Smooth muscle cell (in vitro differentiated cells): Measurements from ENCODE around the gene KRT33B. TPM values are rescaled to one million over a fixed set of nuclear protein-coding genes. Genes with fewer than 3 reads are reported as not detected.

Source experiments
- DNase-seq: peaks from one replicate; lab custom pipeline; 2025; ENCODE audit not compliant: unreplicated experiment; lab: John Stamatoyannopoulos, UW
- H2AFZ ChIP-seq: fragments of 200-600 bp; sonication (generic); 2 replicates; pipeline ENCODE4 v1.6.0; 2016; ENCODE audit warnings: antibody characterized with exemption, low read depth, mild to moderate bottlenecking
- H3F3A ChIP-seq: fragments of 200-600 bp; sonication (generic); 2 replicates; pipeline ENCODE4 v1.6.0; 2017; ENCODE audit warnings: antibody characterized with exemption, low read depth
- H3K27ac ChIP-seq: fragments of 200-600 bp; sonication (generic); 2 replicates; pipeline ENCODE4 v1.5.1; 2016; ENCODE audit warnings: low read depth, mild to moderate bottlenecking
- H3K27me3 ChIP-seq: fragments of 200-600 bp; sonication (generic); 2 replicates; pipeline ENCODE4 v1.6.1; 2016; ENCODE audit warnings: low read depth, mild to moderate bottlenecking
- H3K36me3 ChIP-seq: fragments of 200-600 bp; sonication (generic); 2 replicates; pipeline ENCODE4 v1.5.1; 2016; ENCODE audit warnings: low read depth
- H3K4me1 ChIP-seq: fragments of 200-600 bp; sonication (generic); 2 replicates; pipeline ENCODE4 v1.5.1; 2016; ENCODE audit warnings: low read depth
- H3K4me2 ChIP-seq: fragments of 200-600 bp; sonication (generic); 2 replicates; pipeline ENCODE4 v1.6.0; 2016; ENCODE audit warnings: mild to moderate bottlenecking
- H3K4me3 ChIP-seq: fragments of 200-600 bp; sonication (generic); 2 replicates; pipeline ENCODE4 v1.5.1; 2016; ENCODE audit warnings: mild to moderate bottlenecking
- H3K79me2 ChIP-seq: fragments of 200-600 bp; sonication (generic); 2 replicates; pipeline ENCODE4 v1.6.0; 2016; ENCODE audit warnings: low read depth, mild to moderate bottlenecking
- H3K9ac ChIP-seq: fragments of 200-600 bp; sonication (generic); 2 replicates; pipeline ENCODE4 v1.6.0; 2016; ENCODE audit warnings: low read depth
- H3K9me3 ChIP-seq: fragments of 200-600 bp; sonication (generic); replicated peaks from 2 replicates; pipeline ENCODE4 v1.5.1; 2016; ENCODE audit warnings: low read depth
- H4K20me1 ChIP-seq: fragments of 200-600 bp; sonication (generic); 2 replicates; pipeline ENCODE4 v1.6.0; 2016; ENCODE audit warnings: low read depth
- WGBS: methylation state at CpG from one replicate; pipeline ENCODE4 v1.1.7; 2016; ENCODE audit warnings: low lambda C conversion rate; 5-methylcytosine and 5-hydroxymethylcytosine counted together
- polyA plus RNA-seq: library from polyadenylated mRNA; unstranded; fragments of >200 nt; fragmentation: Nextera tagmentation; extraction: Ambion mirVana; gene quantifications from 2 replicates; pipeline ENCODE4 v1.2.1, GENCODE V29; 2016
- total RNA-seq: library from RNA; depleted of rRNA; stranded (reverse); fragments of >200 nt; gene quantifications from 2 replicates; pipeline ENCODE4 v1.2.3, GENCODE V29; 2014
- TF ChIP-seq, protein P1 (sequence below): fragments of 200-600 bp; sonication (generic); IDR thresholded peaks from 2 replicates; pipeline ENCODE4 v1.5.1; 2017; ENCODE audit warnings: borderline replicate concordance, mild to moderate bottlenecking, antibody characterized with exemption; ENCODE audit not compliant: insufficient read depth, poor library complexity, severe bottlenecking

KRT33B gene
- total and polyA plus RNA-seq, 2 experiments from 2014 or later: 1.1 to 2.7 TPM

DNA sequence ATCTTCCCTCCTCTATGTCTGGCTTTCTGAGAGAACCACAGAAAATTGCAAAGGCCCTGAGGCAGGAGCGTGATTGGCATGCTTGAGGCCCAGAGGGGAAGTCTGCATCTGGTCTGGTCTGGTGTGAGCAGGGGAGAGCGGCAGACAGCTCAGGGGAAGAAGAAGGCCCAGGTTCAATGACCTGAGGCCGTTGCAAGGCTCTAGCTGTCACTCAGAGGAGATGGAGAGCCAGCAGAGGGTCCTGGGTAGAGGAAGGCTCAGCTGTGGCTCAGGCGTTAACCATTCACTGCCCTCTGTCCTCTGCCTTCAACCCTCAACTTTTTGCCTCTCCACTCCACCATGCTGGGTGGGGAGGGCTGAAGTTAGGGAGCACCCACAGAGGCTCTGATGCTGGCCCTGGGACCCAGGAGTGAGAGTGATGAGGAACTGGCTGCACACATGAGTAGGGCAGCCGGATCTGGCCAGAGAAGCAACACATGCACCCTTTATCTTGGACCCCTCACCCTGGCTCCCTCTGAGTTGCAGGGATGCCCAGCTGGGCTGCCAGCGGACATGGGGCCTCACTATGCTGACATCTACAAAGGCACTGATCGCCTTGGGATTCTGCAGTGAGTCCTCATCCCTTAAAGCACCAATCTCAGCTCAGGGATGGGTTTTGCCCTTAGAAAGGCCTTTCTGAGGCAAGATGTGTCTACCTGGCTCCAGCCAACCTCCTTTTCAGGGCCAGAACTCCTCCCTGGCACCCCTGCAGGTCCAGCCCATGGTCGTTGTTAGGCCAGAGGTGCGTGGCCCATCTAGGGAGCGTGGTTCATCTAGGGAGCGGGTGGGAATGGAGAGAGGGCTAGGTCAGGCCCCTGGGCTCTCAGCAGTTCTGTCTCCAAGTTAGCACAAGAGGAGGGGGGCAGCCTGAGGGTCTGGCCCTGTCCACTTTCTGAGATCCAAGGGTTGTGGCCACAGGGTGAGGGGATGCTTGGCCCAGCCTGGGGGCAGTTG, 46.4 kb downstream of the KRT33B start:
- H3K9me3 ChIP-seq: no peaks in the 10 kb centered on the region
- DNase-seq: no peak
- no peaks in the 10 kb centered on the region for H3K36me3 ChIP-seq
- no peaks in the 10 kb centered on the region for H3F3A ChIP-seq
- H3K79me2 ChIP-seq: no peaks in the 10 kb centered on the region
- no peak overlapping the region for H2AFZ ChIP-seq
- no peak overlapping the region for H3K27ac ChIP-seq
- TF ChIP-seq, protein P1, sequence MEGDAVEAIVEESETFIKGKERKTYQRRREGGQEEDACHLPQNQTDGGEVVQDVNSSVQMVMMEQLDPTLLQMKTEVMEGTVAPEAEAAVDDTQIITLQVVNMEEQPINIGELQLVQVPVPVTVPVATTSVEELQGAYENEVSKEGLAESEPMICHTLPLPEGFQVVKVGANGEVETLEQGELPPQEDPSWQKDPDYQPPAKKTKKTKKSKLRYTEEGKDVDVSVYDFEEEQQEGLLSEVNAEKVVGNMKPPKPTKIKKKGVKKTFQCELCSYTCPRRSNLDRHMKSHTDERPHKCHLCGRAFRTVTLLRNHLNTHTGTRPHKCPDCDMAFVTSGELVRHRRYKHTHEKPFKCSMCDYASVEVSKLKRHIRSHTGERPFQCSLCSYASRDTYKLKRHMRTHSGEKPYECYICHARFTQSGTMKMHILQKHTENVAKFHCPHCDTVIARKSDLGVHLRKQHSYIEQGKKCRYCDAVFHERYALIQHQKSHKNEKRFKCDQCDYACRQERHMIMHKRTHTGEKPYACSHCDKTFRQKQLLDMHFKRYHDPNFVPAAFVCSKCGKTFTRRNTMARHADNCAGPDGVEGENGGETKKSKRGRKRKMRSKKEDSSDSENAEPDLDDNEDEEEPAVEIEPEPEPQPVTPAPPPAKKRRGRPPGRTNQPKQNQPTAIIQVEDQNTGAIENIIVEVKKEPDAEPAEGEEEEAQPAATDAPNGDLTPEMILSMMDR: no peak
- H3K27me3 ChIP-seq: no peaks in the 10 kb centered on the region
- no peaks in the 10 kb centered on the region for H4K20me1 ChIP-seq
- WGBS: 88% methylated on average over 11 of the region's 11 CpGs
- H3K4me1 ChIP-seq: no peaks in the 10 kb centered on the region
- H3K9ac ChIP-seq: no peak overlapping the region
- H3K4me3 ChIP-seq: no peak overlapping the region
- H3K4me2 ChIP-seq: no peak overlapping the region

DNA sequence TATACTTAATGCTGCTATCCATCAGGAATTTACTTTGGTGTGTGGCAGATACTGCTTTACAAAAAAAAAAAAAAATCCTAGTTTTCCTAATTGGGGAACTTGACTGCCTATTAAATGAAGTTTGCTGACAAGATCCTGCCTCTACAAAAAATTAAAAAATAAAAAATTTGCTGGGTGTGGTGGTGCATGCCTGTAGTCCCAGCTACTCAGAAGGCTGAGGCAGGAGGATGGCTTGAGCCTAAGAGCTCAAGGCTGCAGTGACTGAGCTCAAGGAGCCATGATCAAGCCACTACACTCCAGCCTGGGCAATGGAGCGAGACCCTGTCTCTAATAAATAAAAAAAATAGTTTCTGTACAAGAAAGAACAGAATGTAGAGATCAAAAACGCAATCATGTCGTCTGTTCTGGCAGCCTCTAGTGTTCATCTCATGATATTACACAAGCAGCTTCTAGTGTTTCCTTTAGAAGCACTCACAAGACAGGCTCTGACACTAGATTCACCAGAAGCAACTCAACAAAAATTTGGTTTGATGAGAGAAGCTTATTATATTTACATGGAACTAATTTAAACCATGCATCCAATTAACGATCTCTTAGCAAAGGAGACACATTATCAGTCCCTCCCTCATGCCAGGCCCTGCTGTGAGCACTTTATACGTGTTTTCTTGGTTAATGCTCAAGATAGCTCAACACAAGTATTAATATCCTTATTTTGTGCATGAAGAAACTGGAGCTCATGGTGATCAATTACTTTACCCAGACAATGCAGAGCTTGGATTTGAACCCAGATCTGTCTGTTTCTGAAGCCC, 47.3 kb downstream of the KRT33B start:
- H4K20me1 ChIP-seq: no peaks in the 10 kb centered on the region
- TF ChIP-seq, protein P1: peak; percentile 69
- no peak overlapping the region for H3K4me3 ChIP-seq
- H3K27me3 ChIP-seq: no peaks in the 10 kb centered on the region
- no peaks in the 10 kb centered on the region for H3F3A ChIP-seq
- no peaks in the 10 kb centered on the region for H3K4me1 ChIP-seq
- H3K27ac ChIP-seq: no peak overlapping the region
- H3K79me2 ChIP-seq: no peaks in the 10 kb centered on the region
- H3K4me2 ChIP-seq: no peak overlapping the region
- no peaks in the 10 kb centered on the region for H3K9me3 ChIP-seq
- no peak overlapping the region for H2AFZ ChIP-seq
- H3K9ac ChIP-seq: no peak overlapping the region
- DNase-seq: no peak
- 45% methylated on average over 5 of the region's 5 CpGs for WGBS
- no peaks in the 10 kb centered on the region for H3K36me3 ChIP-seq

DNA sequence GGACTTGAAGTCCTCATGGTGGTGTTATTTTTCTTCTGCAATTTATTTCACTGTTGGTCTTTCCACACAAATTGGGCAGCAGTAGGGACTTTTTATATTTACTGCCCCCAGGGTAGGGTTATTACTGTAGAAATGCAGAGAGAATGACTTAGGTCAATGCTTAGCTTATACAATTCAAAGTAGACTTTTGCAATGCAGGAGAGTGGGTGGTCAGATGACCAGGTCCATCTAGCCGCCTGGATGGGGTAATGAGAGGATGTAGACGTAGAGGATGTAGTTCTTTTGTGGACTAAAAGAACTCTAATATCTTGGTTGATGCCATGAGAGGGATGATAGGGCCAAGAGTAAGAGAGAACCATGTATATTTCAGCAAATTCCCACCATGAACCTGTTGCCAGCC, 51.4 kb downstream of the KRT33B start:
- no peak for DNase-seq
- Histone ChIP-seq H3K27me3 (peaks cover 6% of the 10 kb centered on the region), H4K20me1 (no peaks in the 10 kb centered on the region), H3K9ac (no peak overlapping the region), H2AFZ (no peak overlapping the region), H3K27ac (no peak overlapping the region), H3K36me3 (no peaks in the 10 kb centered on the region), H3K4me2 (no peak overlapping the region), H3K4me1 (no peaks in the 10 kb centered on the region), H3K9me3 (no peaks in the 10 kb centered on the region), H3F3A (no peaks in the 10 kb centered on the region), H3K4me3 (no peak overlapping the region), H3K79me2 (no peaks in the 10 kb centered on the region)
- WGBS: 80% methylated on average over 2 of the region's 2 CpGs
- TF ChIP-seq, protein P1: no peak
